Endodermal cell (in vitro differentiated cells): ENCODE measurements around the gene PILRB. TPM values are rescaled to one million over a fixed set of nuclear protein-coding genes. Genes with fewer than 3 reads are reported as not detected.

ENCODE experiments used
- DNase-seq: peaks from one replicate; pipeline ENCODE4 v3.0.0-alpha.2; 2017
- H3K27ac ChIP-seq: 2 replicates; pipeline ENCODE4 v1.5.1; 2013; ENCODE audit warnings: mild to moderate bottlenecking, low read depth, low read length, moderate library complexity
- H3K27me3 ChIP-seq: 2 replicates; pipeline ENCODE4 v1.6.1; 2013; ENCODE audit warnings: mild to moderate bottlenecking, low read length, moderate library complexity; ENCODE audit not compliant: insufficient read depth, control insufficient read depth, poor library complexity, severe bottlenecking
- H3K36me3 ChIP-seq: 2 replicates; pipeline ENCODE4 v1.7.0; 2013; ENCODE audit warnings: mild to moderate bottlenecking, low read length, moderate library complexity; ENCODE audit not compliant: control insufficient read depth, insufficient read depth
- H3K4me1 ChIP-seq: one replicate; pipeline ENCODE4 v1.7.0; 2013; ENCODE audit warnings: low read length; ENCODE audit not compliant: control insufficient read depth, insufficient read depth
- H3K4me3 ChIP-seq: 2 replicates; pipeline ENCODE4 v1.5.1; 2013; ENCODE audit warnings: mild to moderate bottlenecking, low read length, moderate library complexity
- H3K9ac ChIP-seq: 2 replicates; pipeline ENCODE4 v1.6.1; 2013; ENCODE audit warnings: mild to moderate bottlenecking, low read length, moderate library complexity; ENCODE audit not compliant: poor library complexity, severe bottlenecking; ENCODE audit errors: extremely low read depth
- H3K9me3 ChIP-seq: 2 replicates; pipeline ENCODE4 v1.6.1; 2013; ENCODE audit warnings: mild to moderate bottlenecking, low read length, moderate library complexity; ENCODE audit not compliant: control insufficient read depth
- H3K27ac Mint-ChIP-seq: 2 replicates; pipeline ENCODE4 v1.8.0; 2020; ENCODE audit warnings: mixed read lengths
- H3K27me3 Mint-ChIP-seq: 2 replicates; pipeline ENCODE4 v1.8.0; 2021; ENCODE audit warnings: mild to moderate bottlenecking, mixed read lengths; ENCODE audit not compliant: insufficient read depth
- H3K36me3 Mint-ChIP-seq: 2 replicates; pipeline ENCODE4 v1.8.0; 2020; ENCODE audit warnings: low read depth, mixed read lengths
- H3K4me1 Mint-ChIP-seq: 2 replicates; pipeline ENCODE4 v1.8.0; 2020; ENCODE audit warnings: mixed read lengths
- H3K4me3 Mint-ChIP-seq: 2 replicates; pipeline ENCODE4 v1.8.0; 2020; ENCODE audit warnings: mild to moderate bottlenecking, moderate library complexity, mixed read lengths
- H3K9me3 Mint-ChIP-seq: 2 replicates; pipeline ENCODE4 v1.8.0; 2020; ENCODE audit warnings: mild to moderate bottlenecking, mixed read lengths
- WGBS, 2 experiments: methylation state at CpG; one replicate each; pipeline versions ENCODE4 v1.1.5 to v1.1.7; 2013; ENCODE audit warnings: missing lambda C conversion rate in 2 of 2, mixed read lengths in 1 of 2; ENCODE audit not compliant: insufficient coverage in 1 of 2, insufficient read length in 1 of 2; 5-methylcytosine and 5-hydroxymethylcytosine counted together
- total RNA-seq, 2 donors: library from RNA; stranded (reverse); fragmentation: NEBNext Ultra II Directional in 1 of 2; extraction: Animal tissue kit (Norgen Biotek cat#: 25700) in 1 of 2; gene quantifications; 2 replicates in 1 of 2; 3 replicates in 1 of 2; pipeline ENCODE4 v1.2.1, GENCODE V29; 2021
- TF ChIP-seq, protein P1 (sequence below): fragments of 200-600 bp; sonication (generic); conservative IDR thresholded peaks from 2 replicates; pipeline ENCODE4 v1.5.0; 2021; ENCODE audit warnings: antibody characterized with exemption, mild to moderate bottlenecking

PILRB gene
- total RNA-seq, 2 donors from 2014 or later = 51.9 to 84.4 TPM

DNA sequence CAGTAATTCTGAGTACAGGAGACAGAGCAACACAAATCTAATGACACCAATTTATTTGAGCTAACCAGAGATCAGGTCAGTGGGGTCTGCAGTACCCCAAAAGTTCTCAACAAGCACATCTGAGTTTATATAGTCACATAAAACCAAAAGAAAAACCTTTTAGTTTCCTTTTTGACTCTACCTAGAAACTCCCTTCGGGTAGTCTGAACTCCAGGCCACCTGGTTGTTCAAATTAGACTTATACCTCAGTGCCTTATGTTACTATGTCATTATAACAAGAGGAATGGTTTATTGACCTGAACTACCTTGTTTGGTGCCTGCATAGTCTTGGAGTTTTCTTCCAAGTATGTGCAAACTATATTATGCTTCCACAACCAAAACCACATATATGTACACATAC, 56.0 kb downstream of the PILRB start:
- Mint-ChIP-seq H3K4me1 (no peaks in the 10 kb centered on the region), H3K4me3 (no peak overlapping the region), H3K27me3 (peaks cover 5% of the 10 kb centered on the region), H3K9me3 (no peaks in the 10 kb centered on the region), H3K36me3 (no peaks in the 10 kb centered on the region), H3K27ac (no peak overlapping the region)
- TF ChIP-seq, protein P1, sequence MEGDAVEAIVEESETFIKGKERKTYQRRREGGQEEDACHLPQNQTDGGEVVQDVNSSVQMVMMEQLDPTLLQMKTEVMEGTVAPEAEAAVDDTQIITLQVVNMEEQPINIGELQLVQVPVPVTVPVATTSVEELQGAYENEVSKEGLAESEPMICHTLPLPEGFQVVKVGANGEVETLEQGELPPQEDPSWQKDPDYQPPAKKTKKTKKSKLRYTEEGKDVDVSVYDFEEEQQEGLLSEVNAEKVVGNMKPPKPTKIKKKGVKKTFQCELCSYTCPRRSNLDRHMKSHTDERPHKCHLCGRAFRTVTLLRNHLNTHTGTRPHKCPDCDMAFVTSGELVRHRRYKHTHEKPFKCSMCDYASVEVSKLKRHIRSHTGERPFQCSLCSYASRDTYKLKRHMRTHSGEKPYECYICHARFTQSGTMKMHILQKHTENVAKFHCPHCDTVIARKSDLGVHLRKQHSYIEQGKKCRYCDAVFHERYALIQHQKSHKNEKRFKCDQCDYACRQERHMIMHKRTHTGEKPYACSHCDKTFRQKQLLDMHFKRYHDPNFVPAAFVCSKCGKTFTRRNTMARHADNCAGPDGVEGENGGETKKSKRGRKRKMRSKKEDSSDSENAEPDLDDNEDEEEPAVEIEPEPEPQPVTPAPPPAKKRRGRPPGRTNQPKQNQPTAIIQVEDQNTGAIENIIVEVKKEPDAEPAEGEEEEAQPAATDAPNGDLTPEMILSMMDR = no peak
- 100% methylated on average over 1 of the region's 1 CpG; no CpG with 5 or more reads in 1 of the 2 experiments for WGBS, 2 experiments
- H3K9ac ChIP-seq = no peak overlapping the region
- no peaks in the 10 kb centered on the region for H3K36me3 ChIP-seq
- H3K4me1 ChIP-seq = no peaks in the 10 kb centered on the region
- no peak for DNase-seq
- peaks cover 19% of the 10 kb centered on the region for H3K27me3 ChIP-seq
- H3K4me3 ChIP-seq = no peak overlapping the region
- H3K27ac ChIP-seq = no peak overlapping the region
- no peaks in the 10 kb centered on the region for H3K9me3 ChIP-seq

- Mint-ChIP-seq H3K36me3 (no peaks in the 10 kb centered on the region), H3K27ac (no peak overlapping the region), H3K9me3 (no peaks in the 10 kb centered on the region), H3K27me3 (peaks cover 5% of the 10 kb centered on the region), H3K4me3 (no peak overlapping the region), H3K4me1 (no peaks in the 10 kb centered on the region)
- Histone ChIP-seq H3K4me1 (no peaks in the 10 kb centered on the region), H3K27ac (no peak overlapping the region), H3K4me3 (no peak overlapping the region), H3K36me3 (no peaks in the 10 kb centered on the region), H3K9me3 (no peaks in the 10 kb centered on the region), H3K9ac (no peak overlapping the region), H3K27me3 (peaks cover 7% of the 10 kb centered on the region)
- TF ChIP-seq, protein P1 = no peak
- DNase-seq = no peak
- 93% methylated on average over 5 of the region's 5 CpGs for WGBS, 2 experiments
Observed at GRCh38 chr7:100415448-100415847, 57.5 kb downstream of the PILRB start.

Other genes with a start within 250 kb of the PILRB start
- gene TAF6, start 238.8 kb upstream of the PILRB start, total RNA-seq = 100 to 1,000 TPM in 1 of 2 donors, 10 to 100 TPM in 1; 83.1 to 113 TPM
- 10 to 100 TPM; 16.2 to 19.4 TPM for gene CNPY4, start 238.5 kb upstream of the PILRB start, total RNA-seq
- gene MBLAC1, start 231.2 kb upstream of the PILRB start, total RNA-seq = 1 to 10 TPM; 1.3 to 1.4 TPM
- 100 to 1,000 TPM; 155 to 188 TPM for gene LAMTOR4, start 209.2 kb upstream of the PILRB start, total RNA-seq
- 10 to 100 TPM; 24.7 to 30.0 TPM for gene TRAPPC14, start 199.4 kb upstream of the PILRB start, total RNA-seq
- gene GAL3ST4, start 189.5 kb upstream of the PILRB start, total RNA-seq = 1 to 10 TPM; 3.7 to 3.8 TPM
- 10 to 100 TPM; 39.3 to 56.1 TPM for gene GPC2, start 180.7 kb upstream of the PILRB start, total RNA-seq
- gene STAG3, start 180.2 kb upstream of the PILRB start, total RNA-seq = 1 to 10 TPM; 1.2 to 3.3 TPM
- not detected for gene PVRIG, start 138.2 kb upstream of the PILRB start, total RNA-seq
- gene SPDYE3, start 50.4 kb upstream of the PILRB start, total RNA-seq = not detected
- gene PILRA, start 15.4 kb downstream of the PILRB start, total RNA-seq = 10 to 100 TPM in 1 of 2 donors, 1 to 10 TPM in 1; 2.1 to 12.8 TPM
- gene ZCWPW1, start 70.6 kb downstream of the PILRB start, total RNA-seq = 1 to 10 TPM; 1.9 to 2.3 TPM
- gene MEPCE, start 71.7 kb downstream of the PILRB start, total RNA-seq = 10 to 100 TPM; 32.9 to 48.0 TPM
- 10 to 100 TPM; 43.8 to 65.6 TPM for gene PPP1R35, start 78.4 kb downstream of the PILRB start, total RNA-seq
- 1 to 10 TPM; 1.3 to 1.5 TPM for gene SPACDR, start 106.1 kb downstream of the PILRB start, total RNA-seq
- 10 to 100 TPM; 30.9 to 35.2 TPM for gene TSC22D4, start 121.1 kb downstream of the PILRB start, total RNA-seq
- gene NYAP1, start 125.8 kb downstream of the PILRB start, total RNA-seq = 1 to 10 TPM; 7.9 to 9.3 TPM
- 10 to 100 TPM in 1 of 2 donors, 1 to 10 TPM in 1; 8.5 to 28.9 TPM for gene AGFG2, start 181.1 kb downstream of the PILRB start, total RNA-seq
- gene SAP25, start 215.8 kb downstream of the PILRB start, total RNA-seq = 1 to 10 TPM; 5.8 to 6.3 TPM
- 10 to 100 TPM; 49.4 to 56.0 TPM for gene LRCH4, start 228.0 kb downstream of the PILRB start, total RNA-seq
- gene FBXO24, start 228.2 kb downstream of the PILRB start, total RNA-seq = 1 to 10 TPM; 1.3 to 3.0 TPM
- 10 to 100 TPM; 17.5 to 37.7 TPM for gene PCOLCE, start 244.2 kb downstream of the PILRB start, total RNA-seq